SH-SY5Y (cell line): ENCODE data around the gene KBTBD6.

Experiments used
- GATA2 ChIP-seq: IDR thresholded peaks from 2 replicates; pipeline ENCODE4 v1.6.1; 2011; ENCODE audit warnings: mild to moderate bottlenecking, low read depth, low read length
- GATA3 ChIP-seq: IDR thresholded peaks from 2 replicates; pipeline ENCODE4 v1.6.1; 2011; ENCODE audit warnings: low read depth, mild to moderate bottlenecking, low read length, moderate library complexity

- TF ChIP-seq GATA2 (no peak), GATA3 (no peak)
These were observed 21.1 kb downstream of the KBTBD6 start for GRCh38 chr13:41111454-41111853.
